HepG2 (cell line): Measurements from ENCODE around the gene AKT3.

Source experiments
- DZIP1 ChIP-seq: sonication (generic); formaldehyde crosslinking; IDR thresholded peaks from 2 replicates; pipeline ENCODE4 v1.5.0; 2020; ENCODE audit warnings: mild to moderate bottlenecking, missing genetic modification reagents
- EHMT2 ChIP-seq: fragments of 200-600 bp; sonication (generic); IDR thresholded peaks from 2 replicates; pipeline ENCODE4 v1.7.0; 2017; ENCODE audit warnings: antibody characterized with exemption, low read depth, low read length, borderline replicate concordance
- FOXM1 ChIP-seq: sonication (generic); formaldehyde crosslinking; IDR thresholded peaks from 2 replicates; pipeline ENCODE4 v1.5.0; 2020; ENCODE audit warnings: missing genetic modification reagents
- NCOA1 ChIP-seq: sonication (generic); formaldehyde crosslinking; IDR thresholded peaks from 2 replicates; pipeline ENCODE4 v1.9.0; 2021; ENCODE audit warnings: missing genetic modification reagents
- PAXIP1 ChIP-seq: sonication (generic); formaldehyde crosslinking; conservative IDR thresholded peaks from 2 replicates; pipeline ENCODE4 v1.4.0; 2020; ENCODE audit warnings: mild to moderate bottlenecking, missing genetic modification reagents, moderate library complexity
- POLR2A ChIP-seq, 2 experiments: IDR thresholded peaks; 2 replicates each; pipeline ENCODE4 v1.6.1; 2011; ENCODE audit warnings: low read depth in 2 of 2, low read length in 2 of 2, mild to moderate bottlenecking in 1 of 2, moderate library complexity in 1 of 2; ENCODE audit not compliant: insufficient read depth in 1 of 2
- REST ChIP-seq, 2 experiments: IDR thresholded peaks; 2 replicates each; pipeline ENCODE4 v1.6.1; 2011 to 2012; ENCODE audit warnings: low read length in 2 of 2, borderline replicate concordance in 1 of 2, low read depth in 1 of 2, mild to moderate bottlenecking in 1 of 2, moderate library complexity in 1 of 2
- RXRB ChIP-seq: IDR thresholded peaks from 2 replicates; pipeline ENCODE4 v1.6.1; 2016; ENCODE audit warnings: borderline replicate concordance, missing genetic modification reagents, missing compliant biosample characterization

- no peak for TF ChIP-seq EHMT2
- no peak for TF ChIP-seq NCOA1 (CRISPR knock-in tag)
- TF ChIP-seq REST (IDR thresholded peaks at IDR 0.05; ENCODE audit: borderline replicate concordance in 1 of 2, low read depth in 1 of 2, low read length in 2 of 2): no peak
- TF ChIP-seq POLR2A (IDR thresholded peaks at IDR 0.05; ENCODE audit: insufficient read depth in 1 of 2, low read depth in 2 of 2, low read length in 2 of 2): no peak
- TF ChIP-seq RXRB (CRISPR knock-in tag): no peak
- no peak for TF ChIP-seq PAXIP1
- TF ChIP-seq FOXM1: no peak
- no peak for TF ChIP-seq DZIP1
These were observed 302.2 kb downstream of the AKT3 start for GRCh38 chr1:243547891-243548290.
